ENCODE results near the gene SIRT1.
"Not testable (repeated sequence)": the region's sequence is repeated elsewhere in the genome, so short reads cannot be mapped to it uniquely, and the experiment has no call there.

SIRT1 gene

GRCh38 chr10:67877421-67877820 is 7.0 kb upstream of the SIRT1 start:
- DNase-seq (ENCODE audit: low read depth), result not testable (repeated sequence)

GRCh38 chr10:67878133-67878532 is 6.3 kb upstream of the SIRT1 start:
- DNase-seq (ENCODE audit: low read depth), result no peak

DNA sequence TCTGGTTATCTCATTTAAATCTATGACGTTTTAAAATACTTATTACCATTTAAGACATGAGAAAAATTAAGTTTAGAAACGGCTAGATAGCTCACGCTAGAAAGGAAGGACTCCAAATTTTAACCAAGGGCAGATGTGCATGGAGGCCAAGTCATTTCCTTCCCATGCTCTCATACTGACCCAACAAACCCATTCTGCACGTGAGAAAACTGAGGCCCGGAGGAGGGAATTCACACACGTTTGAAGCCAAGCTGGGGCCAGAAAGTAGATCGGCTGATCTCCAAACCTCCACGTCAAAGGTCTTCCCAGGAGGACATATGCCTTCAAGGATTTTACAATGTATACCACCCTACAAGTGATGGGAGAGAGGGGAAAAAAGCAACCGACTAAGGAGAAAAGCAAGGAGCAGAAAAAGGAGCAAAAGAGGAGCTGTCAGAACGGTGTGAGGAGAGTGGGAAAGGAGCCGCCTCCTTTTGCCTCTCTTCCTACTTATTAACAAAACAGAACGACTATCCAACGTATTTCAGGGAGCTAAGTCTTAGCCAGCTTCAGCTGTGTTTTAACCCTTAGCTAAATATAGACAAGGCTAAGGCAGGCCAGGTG is 645 bp upstream of the SIRT1 start:
- no peak for DNase-seq (ENCODE audit: low read depth)

- DNase-seq (ENCODE audit: low read depth), result peak; percentile 15
Measured at GRCh38 chr10:67884842-67885670, 600 bp downstream of the SIRT1 start.

- no peak for DNase-seq (ENCODE audit: low read depth)
Measured at GRCh38 chr10:67893637-67894036, 9.2 kb downstream of the SIRT1 start.

- DNase-seq (ENCODE audit: low read depth), result no peak
Measured at GRCh38 chr10:67903581-67903980, 19.1 kb downstream of the SIRT1 start.

DNA sequence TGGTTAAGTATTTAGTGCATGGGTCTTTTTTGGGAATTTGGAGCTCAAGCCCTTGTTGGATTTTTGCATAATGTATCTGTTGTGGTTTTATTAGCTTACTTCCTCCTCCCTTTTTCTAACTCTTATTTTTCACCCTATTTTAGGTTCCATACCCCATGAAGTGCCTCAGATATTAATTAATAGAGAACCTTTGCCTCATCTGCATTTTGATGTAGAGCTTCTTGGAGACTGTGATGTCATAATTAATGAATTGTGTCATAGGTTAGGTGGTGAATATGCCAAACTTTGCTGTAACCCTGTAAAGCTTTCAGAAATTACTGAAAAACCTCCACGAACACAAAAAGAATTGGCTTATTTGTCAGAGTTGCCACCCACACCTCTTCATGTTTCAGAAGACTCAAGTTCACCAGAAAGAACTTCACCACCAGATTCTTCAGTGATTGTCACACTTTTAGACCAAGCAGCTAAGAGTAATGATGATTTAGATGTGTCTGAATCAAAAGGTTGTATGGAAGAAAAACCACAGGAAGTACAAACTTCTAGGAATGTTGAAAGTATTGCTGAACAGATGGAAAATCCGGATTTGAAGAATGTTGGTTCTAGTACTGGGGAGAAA is 28.0 kb downstream of the SIRT1 start:
- DNase-seq (ENCODE audit: low read depth), result no peak

DNA sequence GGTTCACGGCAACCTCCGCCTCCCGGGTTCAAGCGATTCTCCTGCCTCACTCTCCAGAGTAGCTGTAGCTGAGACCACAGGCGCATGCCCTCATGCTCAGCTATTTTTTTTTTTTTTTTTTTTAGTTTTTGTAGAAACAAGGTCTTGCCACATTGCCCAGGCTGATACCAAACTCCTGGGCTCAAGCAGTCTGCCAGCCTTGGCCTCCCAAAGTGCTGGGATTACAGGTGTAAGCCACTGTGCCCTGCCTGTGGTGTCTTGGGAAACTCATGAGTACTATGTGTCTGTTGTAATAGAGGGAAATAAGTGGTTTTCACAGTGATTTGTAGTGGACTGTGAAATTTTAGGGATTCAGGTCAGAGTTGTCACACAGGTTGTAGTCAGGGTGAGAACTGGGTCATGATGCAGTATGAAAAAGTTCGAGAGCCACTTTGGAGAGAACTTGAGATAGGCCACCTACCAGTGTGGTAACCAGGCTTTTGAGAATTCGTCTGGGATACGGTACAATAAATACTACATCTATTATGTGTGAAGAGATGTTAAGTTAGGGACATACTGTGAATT is 30.4 kb downstream of the SIRT1 start:
- DNase-seq (ENCODE audit: low read depth), result no peak

- no peak for DNase-seq (ENCODE audit: low read depth)
Measured at GRCh38 chr10:67917169-67917568, 32.7 kb downstream of the SIRT1 start.

DNA sequence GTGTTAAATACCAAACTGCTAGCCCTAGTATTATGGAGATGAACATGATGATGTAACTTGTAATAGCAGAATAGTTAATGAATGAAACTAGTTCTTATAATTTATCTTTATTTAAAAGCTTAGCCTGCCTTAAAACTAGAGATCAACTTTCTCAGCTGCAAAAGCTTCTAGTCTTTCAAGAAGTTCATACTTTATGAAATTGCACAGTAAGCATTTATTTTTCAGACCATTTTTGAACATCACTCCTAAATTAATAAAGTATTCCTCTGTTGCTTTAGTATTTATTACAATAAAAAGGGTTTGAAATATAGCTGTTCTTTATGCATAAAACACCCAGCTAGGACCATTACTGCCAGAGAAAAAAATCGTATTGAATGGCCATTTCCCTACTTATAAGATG is 33.2 kb downstream of the SIRT1 start:
- no peak for DNase-seq (ENCODE audit: low read depth)

- DNase-seq (ENCODE audit: low read depth), result no peak
Measured at GRCh38 chr10:67921065-67921464, 36.6 kb downstream of the SIRT1 start.

GRCh38 chr10:67923551-67923950 is 39.1 kb downstream of the SIRT1 start:
- no peak for DNase-seq (ENCODE audit: low read depth)

GRCh38 chr10:67924136-67924535 is 39.7 kb downstream of the SIRT1 start:
- no peak for DNase-seq (ENCODE audit: low read depth)

DNA sequence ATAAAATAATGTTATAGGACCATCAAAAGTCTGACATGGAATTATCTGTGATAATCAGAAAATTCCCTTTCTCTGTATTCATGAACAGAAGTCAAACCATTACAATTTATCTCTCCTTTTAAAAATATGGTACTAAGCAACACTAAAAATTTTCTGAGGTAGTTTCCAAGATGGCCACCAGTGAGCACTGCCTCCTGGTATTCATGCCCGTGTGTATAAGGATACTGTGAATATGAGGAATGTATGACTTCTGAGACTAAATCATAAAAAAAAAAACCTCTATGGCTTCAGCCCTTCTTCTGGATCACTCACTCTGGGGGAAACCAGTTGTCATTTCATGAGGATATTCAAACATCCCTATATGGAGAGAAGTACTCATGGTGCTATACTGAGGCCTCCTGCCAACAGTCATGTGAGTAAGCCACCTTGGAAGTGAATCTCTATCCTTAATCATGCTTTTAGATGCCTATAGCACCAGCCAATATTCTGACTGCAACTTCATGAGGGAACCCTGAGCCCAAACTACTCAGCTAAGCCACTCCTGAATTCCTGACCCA is 41.1 kb downstream of the SIRT1 start:
- no peak for DNase-seq (ENCODE audit: low read depth)

- no peak for DNase-seq (ENCODE audit: low read depth)
Measured at GRCh38 chr10:67926951-67927350, 42.5 kb downstream of the SIRT1 start.

DNA sequence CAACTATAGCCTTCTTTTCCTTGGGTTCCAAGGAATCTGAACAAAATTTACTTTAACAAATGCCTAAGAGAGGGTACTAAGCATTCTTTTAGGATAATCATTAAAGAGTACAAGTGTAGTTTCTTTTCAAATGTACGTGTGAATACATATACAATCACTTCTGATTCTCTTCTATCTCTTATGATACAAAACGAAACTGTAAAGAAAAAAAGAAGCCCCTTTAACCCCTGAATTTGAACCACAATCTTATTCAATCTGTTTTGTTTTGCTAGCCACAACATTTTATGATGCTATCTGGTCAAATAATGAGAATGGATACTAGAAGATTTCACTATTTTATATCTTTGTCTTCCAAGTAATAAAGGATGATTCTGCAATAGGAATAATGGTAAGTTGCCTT is 48.7 kb downstream of the SIRT1 start:
- no peak for DNase-seq (ENCODE audit: low read depth)

GRCh38 chr10:67934336-67934735 is 49.9 kb downstream of the SIRT1 start:
- no peak for DNase-seq (ENCODE audit: low read depth)

- no peak for DNase-seq (ENCODE audit: low read depth)
Measured at GRCh38 chr10:67935223-67935622, 50.8 kb downstream of the SIRT1 start.

DNA sequence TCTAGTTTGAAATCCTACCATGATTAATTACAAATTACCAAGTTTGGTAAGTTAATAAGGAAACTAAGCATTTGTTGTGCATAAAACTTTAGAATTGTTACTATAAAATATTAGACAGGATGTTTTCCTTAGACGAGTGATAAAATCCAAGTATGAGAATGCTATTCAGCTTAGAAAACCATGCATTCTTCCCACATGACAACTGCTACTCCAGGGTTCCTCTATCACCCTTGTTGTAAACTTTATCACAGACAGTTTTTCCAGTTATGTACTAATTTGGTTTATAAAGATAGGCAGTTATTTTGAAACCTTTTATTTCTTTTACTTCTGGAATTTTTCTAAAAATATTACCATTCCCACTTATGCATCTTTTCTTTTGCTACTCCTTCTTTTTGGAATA is 52.0 kb downstream of the SIRT1 start:
- DNase-seq (ENCODE audit: low read depth), result no peak

GRCh38 chr10:67943917-67944316 is 59.5 kb downstream of the SIRT1 start:
- DNase-seq (ENCODE audit: low read depth), result no peak

- DNase-seq (ENCODE audit: low read depth), result no peak
Measured at GRCh38 chr10:67955614-67956013, 71.2 kb downstream of the SIRT1 start.

GRCh38 chr10:67959839-67960476 is 75.5 kb downstream of the SIRT1 start:
- no peak for DNase-seq (ENCODE audit: low read depth)
